22Rv1 (cell line): ENCODE data around the gene TBL1XR1.

Experiments
- H3K27ac ChIP-seq: fragments of 450-650 bp; 2 replicates; pipeline ENCODE4 v1.5.1; 2017
- CTCF ChIP-seq: fragments of 450-650 bp; IDR thresholded peaks from 2 replicates; pipeline ENCODE4 v1.5.1; 2017; ENCODE audit warnings: mild to moderate bottlenecking
- ZFX ChIP-seq: fragments of 450-650 bp; IDR thresholded peaks from 2 replicates; pipeline ENCODE4 v1.6.1; 2017; ENCODE audit warnings: antibody characterized with exemption, borderline replicate concordance

TBL1XR1 gene

GRCh38 chr3:177060492-177060891, 136.8 kb downstream of the TBL1XR1 start:
- H3K27ac ChIP-seq = no peak overlapping the region
- TF ChIP-seq CTCF (no peak), ZFX (no peak)

- TF ChIP-seq CTCF (no peak), ZFX (no peak)
- no peak overlapping the region for H3K27ac ChIP-seq
Measured at GRCh38 chr3:177058648-177059047, 138.6 kb downstream of the TBL1XR1 start.

GRCh38 chr3:177057768-177058167, 139.5 kb downstream of the TBL1XR1 start:
- no peak overlapping the region for H3K27ac ChIP-seq
- TF ChIP-seq ZFX (no peak), CTCF (no peak)

- no peak for TF ChIP-seq ZFX
- no peak for TF ChIP-seq CTCF
- H3K27ac ChIP-seq = no peak overlapping the region
Measured at GRCh38 chr3:177056927-177057326, 140.4 kb downstream of the TBL1XR1 start.

- no peak for TF ChIP-seq ZFX
- no peak overlapping the region for H3K27ac ChIP-seq
Measured at GRCh38 chr3:177055605-177056571, 141.4 kb downstream of the TBL1XR1 start.

GRCh38 chr3:177053107-177053506, 144.2 kb downstream of the TBL1XR1 start:
- TF ChIP-seq ZFX = no peak
- no peak for TF ChIP-seq CTCF
- H3K27ac ChIP-seq = peak overlapping the region; percentile 32

GRCh38 chr3:177051411-177051810, 145.9 kb downstream of the TBL1XR1 start:
- TF ChIP-seq ZFX (no peak), CTCF (no peak)
- H3K27ac ChIP-seq = no peak overlapping the region; the same call in 1 of the 2 replicates
